ENCODE measurements around the gene WARS2. TPM values are rescaled to one million over a fixed set of nuclear protein-coding genes. Genes with fewer than 3 reads are reported as not detected.
"Not testable (repeated sequence)": the region's sequence is repeated elsewhere in the genome, so short reads cannot be mapped to it uniquely, and the experiment has no call there.

WARS2 gene
- total RNA-seq, 1 donor from 2014 or later: 11.9 TPM

DNA sequence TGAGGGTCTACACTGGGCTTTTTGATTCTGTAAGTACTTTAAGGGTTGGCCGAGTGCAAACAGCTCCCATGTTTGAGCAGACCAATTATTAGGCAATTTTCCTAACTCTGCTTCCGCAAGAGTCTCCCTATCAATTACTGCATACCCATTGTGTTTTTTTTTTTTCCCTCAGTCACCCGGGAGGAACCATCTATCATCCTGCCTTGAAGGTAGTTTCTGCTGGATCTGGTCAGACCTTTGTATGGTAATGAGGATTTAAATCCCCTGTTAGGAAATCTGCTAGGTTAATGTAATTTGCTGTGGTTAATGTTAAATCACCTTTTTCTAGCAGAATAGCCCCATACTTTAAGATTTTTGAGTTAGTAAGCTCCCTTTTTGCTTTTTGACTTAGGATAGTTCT is 40.8 kb upstream of the WARS2 start:
- intact Hi-C loops (cut with DNase I): no loop called here
- Histone ChIP-seq H3K9me3 (peaks cover 0 to 2% of the 10 kb centered on the region in 2 donors), H3K4me1 (no peaks in the 10 kb centered on the region), H3K27ac (no peak overlapping the region), H3K27me3 (no peaks in the 10 kb centered on the region), H3K4me3 (no peak overlapping the region), H3K36me3 (peaks cover 5 to 12% of the 10 kb centered on the region in 2 donors)
- DNase-seq (ENCODE audit: low spot score in 2 of 2): no peak
- TF ChIP-seq, protein P1, sequence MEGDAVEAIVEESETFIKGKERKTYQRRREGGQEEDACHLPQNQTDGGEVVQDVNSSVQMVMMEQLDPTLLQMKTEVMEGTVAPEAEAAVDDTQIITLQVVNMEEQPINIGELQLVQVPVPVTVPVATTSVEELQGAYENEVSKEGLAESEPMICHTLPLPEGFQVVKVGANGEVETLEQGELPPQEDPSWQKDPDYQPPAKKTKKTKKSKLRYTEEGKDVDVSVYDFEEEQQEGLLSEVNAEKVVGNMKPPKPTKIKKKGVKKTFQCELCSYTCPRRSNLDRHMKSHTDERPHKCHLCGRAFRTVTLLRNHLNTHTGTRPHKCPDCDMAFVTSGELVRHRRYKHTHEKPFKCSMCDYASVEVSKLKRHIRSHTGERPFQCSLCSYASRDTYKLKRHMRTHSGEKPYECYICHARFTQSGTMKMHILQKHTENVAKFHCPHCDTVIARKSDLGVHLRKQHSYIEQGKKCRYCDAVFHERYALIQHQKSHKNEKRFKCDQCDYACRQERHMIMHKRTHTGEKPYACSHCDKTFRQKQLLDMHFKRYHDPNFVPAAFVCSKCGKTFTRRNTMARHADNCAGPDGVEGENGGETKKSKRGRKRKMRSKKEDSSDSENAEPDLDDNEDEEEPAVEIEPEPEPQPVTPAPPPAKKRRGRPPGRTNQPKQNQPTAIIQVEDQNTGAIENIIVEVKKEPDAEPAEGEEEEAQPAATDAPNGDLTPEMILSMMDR (IDR thresholded peaks at IDR 0.05): no peak

DNA sequence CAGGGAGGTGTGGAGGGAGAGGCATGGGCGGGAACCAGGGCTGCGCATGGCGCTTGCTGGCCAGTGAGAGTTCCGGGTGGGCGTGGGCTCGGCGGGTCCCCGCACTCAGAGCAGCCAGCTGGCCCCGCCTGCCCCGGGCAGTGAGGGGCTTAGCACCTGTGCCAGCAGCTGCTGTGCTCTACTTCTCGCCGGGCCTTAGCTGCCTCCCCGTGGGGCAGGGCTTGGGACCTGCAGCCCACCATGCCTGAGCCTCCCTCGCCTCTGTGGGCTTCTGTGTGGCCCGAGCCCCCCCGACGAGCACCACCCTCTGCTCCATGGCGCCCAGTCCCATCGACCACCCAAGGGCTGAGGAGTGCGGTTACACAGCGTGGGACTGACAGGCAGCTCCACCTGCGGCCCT is 38.6 kb upstream of the WARS2 start:
- intact Hi-C loops (cut with DNase I): no loop called here
- TF ChIP-seq, protein P1 (IDR thresholded peaks at IDR 0.05): no peak
- Histone ChIP-seq H3K27me3 (no peaks in the 10 kb centered on the region), H3K4me3 (no peak overlapping the region), H3K9me3 (peaks cover 0 to 2% of the 10 kb centered on the region in 2 donors), H3K36me3 (peaks cover 5 to 12% of the 10 kb centered on the region in 2 donors), H3K27ac (no peak overlapping the region), H3K4me1 (no peaks in the 10 kb centered on the region)
- no peak for DNase-seq (ENCODE audit: low spot score in 2 of 2)

DNA sequence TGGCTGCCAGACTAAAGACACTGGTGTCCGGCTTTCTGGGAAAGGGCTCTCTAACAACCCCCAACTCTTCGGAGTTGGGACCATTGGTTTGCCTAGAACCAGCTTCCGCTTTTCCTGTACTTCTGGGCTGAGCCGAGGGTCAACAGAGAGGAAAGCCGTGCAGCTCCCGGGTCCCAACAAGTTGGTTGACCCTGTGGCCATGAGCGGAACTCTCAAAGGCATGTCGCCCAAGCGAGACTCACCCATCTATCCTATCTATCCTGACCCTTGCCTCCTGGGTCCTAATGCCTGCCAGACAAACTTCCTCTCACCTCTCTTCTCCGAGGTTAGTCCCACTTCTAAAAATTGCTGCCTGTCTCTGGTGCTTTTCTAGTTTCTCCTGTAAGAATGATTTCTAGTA is 32.5 kb upstream of the WARS2 start:
- intact Hi-C loops (cut with DNase I); H3K9me3 ChIP-seq; H3K4me3 ChIP-seq; H3K4me1 ChIP-seq; DNase-seq (ENCODE audit: low spot score in 2 of 2); H3K27me3 ChIP-seq; H3K27ac ChIP-seq: not testable (repeated sequence)
- peaks cover 6 to 24% of the 10 kb centered on the region in 2 donors for H3K36me3 ChIP-seq

DNA sequence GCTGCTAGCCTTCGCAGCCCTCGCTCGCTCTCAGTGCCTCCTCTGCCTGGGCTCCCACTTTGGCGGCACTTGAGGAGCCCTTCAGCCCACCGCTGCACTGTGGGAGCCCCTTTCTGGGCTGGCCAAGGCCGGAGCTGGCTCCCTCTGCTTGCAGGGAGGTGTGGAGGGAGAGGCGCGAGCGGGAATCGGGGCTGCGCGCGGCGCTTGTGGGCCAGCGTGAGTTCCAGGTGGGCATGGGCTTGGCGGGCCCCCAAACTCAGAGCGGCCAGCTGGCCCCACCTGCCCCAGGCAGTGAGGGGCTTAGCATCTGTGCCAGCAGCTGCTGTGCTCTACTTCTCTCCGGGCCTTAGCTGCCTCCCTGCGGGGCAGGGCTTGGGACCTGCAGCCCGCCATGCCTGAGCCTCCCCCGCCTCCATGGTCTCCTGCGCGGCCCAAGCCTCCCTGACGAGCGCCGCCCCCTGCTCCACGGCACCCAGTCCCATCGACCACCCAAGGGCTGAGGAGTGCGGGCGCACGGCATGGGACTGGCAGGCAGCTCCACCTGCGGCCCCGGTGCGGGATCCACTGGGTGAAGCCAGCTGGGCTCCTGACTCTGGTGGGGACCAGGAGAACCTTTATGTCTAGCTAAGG is 31.0 kb upstream of the WARS2 start:
- H3K4me1 ChIP-seq; H3K27ac ChIP-seq; H3K4me3 ChIP-seq; H3K27me3 ChIP-seq; intact Hi-C loops (cut with DNase I); H3K9me3 ChIP-seq; DNase-seq (ENCODE audit: low spot score in 2 of 2): not testable (repeated sequence)
- peaks cover 6 to 24% of the 10 kb centered on the region in 2 donors for H3K36me3 ChIP-seq

DNA sequence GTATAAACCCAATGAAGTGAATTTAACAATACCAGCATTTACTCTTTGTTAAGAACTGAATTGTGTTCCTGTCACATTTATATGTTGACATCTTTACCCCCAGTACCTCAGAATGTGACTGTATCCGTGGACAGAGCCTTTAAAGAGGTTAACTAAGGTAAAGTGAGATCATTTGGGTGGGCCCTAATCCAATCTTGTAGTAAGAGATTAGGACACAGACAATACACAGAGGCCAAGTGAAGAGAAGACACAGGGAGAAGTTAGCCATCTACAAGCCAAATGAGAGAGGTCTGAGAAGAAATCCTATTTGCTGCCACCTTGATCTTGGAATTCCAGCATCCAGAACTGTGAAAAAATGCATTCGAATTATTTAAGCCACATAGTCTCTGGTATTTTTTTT is 22.9 kb upstream of the WARS2 start:
- H3K9me3 ChIP-seq: no peaks in the 10 kb centered on the region
- TF ChIP-seq, protein P1 (IDR thresholded peaks at IDR 0.05): no peak
- DNase-seq (ENCODE audit: low spot score in 2 of 2): no peak
- no peaks in the 10 kb centered on the region for H3K4me1 ChIP-seq
- no peaks in the 10 kb centered on the region for H3K27me3 ChIP-seq
- peaks cover 11 to 29% of the 10 kb centered on the region in 2 donors for H3K36me3 ChIP-seq
- H3K27ac ChIP-seq: no peak overlapping the region
- intact Hi-C loops (cut with DNase I): no loop called here
- H3K4me3 ChIP-seq: no peak overlapping the region

DNA sequence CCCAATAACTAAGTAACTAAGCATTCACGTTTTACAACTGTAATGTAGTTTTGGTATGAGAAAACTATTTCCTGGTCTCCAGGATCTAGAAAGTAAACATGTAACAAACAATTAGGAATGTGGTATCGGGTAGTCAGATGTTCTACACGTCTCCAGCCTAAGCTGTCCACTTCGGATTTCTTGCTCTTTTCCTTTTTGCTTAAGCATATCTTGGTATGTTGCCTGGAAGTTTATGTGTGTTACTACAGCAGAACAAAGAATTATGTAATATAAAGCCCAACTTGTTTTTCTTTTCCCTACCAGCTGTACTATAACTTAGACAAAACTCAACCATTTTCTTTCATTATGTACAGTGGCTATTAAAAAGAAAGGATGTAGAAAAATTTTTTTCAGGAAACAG is 20.4 kb upstream of the WARS2 start:
- no peaks in the 10 kb centered on the region for H3K4me1 ChIP-seq
- no peaks in the 10 kb centered on the region for H3K27me3 ChIP-seq
- no peak for DNase-seq (ENCODE audit: low spot score in 2 of 2)
- H3K27ac ChIP-seq: no peak overlapping the region
- TF ChIP-seq, protein P1 (IDR thresholded peaks at IDR 0.05): no peak
- H3K36me3 ChIP-seq: peaks cover 20 to 45% of the 10 kb centered on the region in 2 donors
- no peaks in the 10 kb centered on the region for H3K9me3 ChIP-seq
- intact Hi-C loops (cut with DNase I): no loop called here
- H3K4me3 ChIP-seq: no peak overlapping the region

DNA sequence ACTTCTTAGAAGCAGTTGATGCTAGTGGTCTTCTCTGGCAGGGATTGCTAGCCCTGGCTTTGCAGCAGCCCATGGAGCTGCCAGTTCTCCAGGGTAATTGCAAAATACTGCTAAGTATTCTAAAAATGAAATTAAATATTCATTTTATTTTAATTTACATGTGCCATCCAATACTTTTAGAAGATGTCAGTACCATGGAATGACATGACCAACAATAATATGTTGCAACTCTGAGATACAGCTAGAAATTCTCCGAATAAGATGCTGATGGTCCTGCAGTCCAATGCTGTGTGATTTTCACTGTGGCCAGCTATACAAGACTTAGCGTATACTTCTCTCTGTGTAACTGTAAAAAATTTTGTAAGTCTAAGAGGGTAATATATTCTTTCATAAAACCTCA is 20.0 kb upstream of the WARS2 start:
- no peaks in the 10 kb centered on the region for H3K27me3 ChIP-seq
- H3K4me3 ChIP-seq: no peak overlapping the region
- no peaks in the 10 kb centered on the region for H3K9me3 ChIP-seq
- no peak overlapping the region for H3K27ac ChIP-seq
- H3K4me1 ChIP-seq: no peaks in the 10 kb centered on the region
- peaks cover 20 to 45% of the 10 kb centered on the region in 2 donors for H3K36me3 ChIP-seq
- TF ChIP-seq, protein P1 (IDR thresholded peaks at IDR 0.05): no peak
- intact Hi-C loops (cut with DNase I): no loop called here
- DNase-seq (ENCODE audit: low spot score in 2 of 2): no peak
